ENCODE data around the gene PDE10A.
"Not testable (repeated sequence)": the region's sequence is repeated elsewhere in the genome, so short reads cannot be mapped to it uniquely, and the experiment has no call there.

The PDE10A gene

GRCh38 chr6:165611294-165611693 lies 51.7 kb downstream of the PDE10A start:
- Histone ChIP-seq H3K27ac (ENCODE audit: low read length) (no peak overlapping the region), H3K4me3 (ENCODE audit: low read depth in 1 of 2, low read length in 2 of 2) (no peak overlapping the region), H2AFZ (ENCODE audit: low read depth, low read length) (no peak overlapping the region), H3K27me3 (ENCODE audit: insufficient read depth, low read length, poor library complexity) (no peaks in the 10 kb centered on the region), H3K4me1 (ENCODE audit: insufficient read depth, low read length) (peaks cover 16% of the 10 kb centered on the region), H3K4me2 (ENCODE audit: insufficient read depth, low read length) (no peak overlapping the region), H3K9ac (ENCODE audit: low read depth, low read length) (no peak overlapping the region), H3K36me3 (ENCODE audit: insufficient read depth, low read length) (no peaks in the 10 kb centered on the region), H3K79me2 (ENCODE audit: insufficient read depth, low read length) (no peaks in the 10 kb centered on the region), H4K20me1 (ENCODE audit: insufficient read depth, low read length) (no peaks in the 10 kb centered on the region), H3K9me3 (ENCODE audit: insufficient read depth, low read length, severe bottlenecking) (no peaks in the 10 kb centered on the region)
- no peak for DNase-seq
- TF ChIP-seq, protein P1, sequence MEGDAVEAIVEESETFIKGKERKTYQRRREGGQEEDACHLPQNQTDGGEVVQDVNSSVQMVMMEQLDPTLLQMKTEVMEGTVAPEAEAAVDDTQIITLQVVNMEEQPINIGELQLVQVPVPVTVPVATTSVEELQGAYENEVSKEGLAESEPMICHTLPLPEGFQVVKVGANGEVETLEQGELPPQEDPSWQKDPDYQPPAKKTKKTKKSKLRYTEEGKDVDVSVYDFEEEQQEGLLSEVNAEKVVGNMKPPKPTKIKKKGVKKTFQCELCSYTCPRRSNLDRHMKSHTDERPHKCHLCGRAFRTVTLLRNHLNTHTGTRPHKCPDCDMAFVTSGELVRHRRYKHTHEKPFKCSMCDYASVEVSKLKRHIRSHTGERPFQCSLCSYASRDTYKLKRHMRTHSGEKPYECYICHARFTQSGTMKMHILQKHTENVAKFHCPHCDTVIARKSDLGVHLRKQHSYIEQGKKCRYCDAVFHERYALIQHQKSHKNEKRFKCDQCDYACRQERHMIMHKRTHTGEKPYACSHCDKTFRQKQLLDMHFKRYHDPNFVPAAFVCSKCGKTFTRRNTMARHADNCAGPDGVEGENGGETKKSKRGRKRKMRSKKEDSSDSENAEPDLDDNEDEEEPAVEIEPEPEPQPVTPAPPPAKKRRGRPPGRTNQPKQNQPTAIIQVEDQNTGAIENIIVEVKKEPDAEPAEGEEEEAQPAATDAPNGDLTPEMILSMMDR (IDR thresholded peaks at IDR 0.05; ENCODE audit: borderline replicate concordance, extremely low read depth, low read length, poor library complexity, severe bottlenecking) = no peak
- no peak for TF ChIP-seq EZH2 (IDR thresholded peaks at IDR 0.05; ENCODE audit: borderline replicate concordance, low read depth, low read length, severe bottlenecking)
- no peak for ATAC-seq (ENCODE audit: insufficient read depth, low read depth)

DNA sequence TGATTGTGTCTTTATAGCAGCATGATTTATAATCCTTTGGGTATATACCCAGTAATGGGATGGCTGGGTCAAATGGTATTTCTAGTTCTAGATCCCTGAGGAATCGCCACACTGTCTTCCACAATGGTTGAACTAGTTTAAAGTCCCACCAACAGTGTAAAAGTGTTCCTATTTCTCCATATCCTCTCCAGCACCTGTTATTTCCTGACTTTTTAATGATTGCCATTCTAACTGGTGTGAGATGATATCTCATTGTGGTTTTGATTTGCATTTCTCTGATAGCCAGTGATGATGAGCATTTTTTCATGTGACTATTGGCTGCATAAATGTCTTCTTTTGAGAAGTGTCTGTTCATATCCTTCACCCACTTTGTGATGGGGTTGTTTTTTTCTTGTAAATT lies 54.5 kb downstream of the PDE10A start:
- not testable (repeated sequence) for H3K9ac ChIP-seq (ENCODE audit: low read depth, low read length); H3K9me3 ChIP-seq (ENCODE audit: insufficient read depth, low read length, severe bottlenecking); DNase-seq; H3K27me3 ChIP-seq (ENCODE audit: insufficient read depth, low read length, poor library complexity); H3K79me2 ChIP-seq (ENCODE audit: insufficient read depth, low read length); H3K36me3 ChIP-seq (ENCODE audit: insufficient read depth, low read length); ATAC-seq (ENCODE audit: insufficient read depth, low read depth); H4K20me1 ChIP-seq (ENCODE audit: insufficient read depth, low read length); H3K4me3 ChIP-seq (ENCODE audit: low read depth in 1 of 2, low read length in 2 of 2); H2AFZ ChIP-seq (ENCODE audit: low read depth, low read length); H3K27ac ChIP-seq (ENCODE audit: low read length); H3K4me2 ChIP-seq (ENCODE audit: insufficient read depth, low read length)
- peaks cover 32% of the 10 kb centered on the region for H3K4me1 ChIP-seq (ENCODE audit: insufficient read depth, low read length)

DNA sequence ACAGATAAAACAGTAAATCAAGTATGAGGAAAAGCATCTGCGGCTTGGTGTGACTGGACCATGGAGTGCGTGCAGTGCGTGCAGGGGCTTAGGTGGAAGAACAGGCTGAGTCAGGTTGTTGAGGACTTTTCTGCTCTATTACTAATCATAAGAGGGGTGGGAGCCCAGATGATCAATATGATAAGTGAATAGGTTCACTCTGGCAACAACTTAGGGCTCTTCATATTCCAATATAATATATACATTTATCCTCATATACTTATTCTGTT lies 56.4 kb downstream of the PDE10A start:
- H3K27me3 ChIP-seq (ENCODE audit: insufficient read depth, low read length, poor library complexity) = no peaks in the 10 kb centered on the region
- DNase-seq (no peak), ATAC-seq (ENCODE audit: insufficient read depth, low read depth) (no peak)
- 0 out of 2 replicates have a peak overlapping the region, but pooled peaks have one; percentile 54 for H3K9ac ChIP-seq (ENCODE audit: low read depth, low read length)
- H3K9me3 ChIP-seq (ENCODE audit: insufficient read depth, low read length, severe bottlenecking) = no peaks in the 10 kb centered on the region
- TF ChIP-seq EZH2 (IDR thresholded peaks at IDR 0.05; ENCODE audit: borderline replicate concordance, low read depth, low read length, severe bottlenecking) = no peak
- TF ChIP-seq, protein P1 (IDR thresholded peaks at IDR 0.05; ENCODE audit: borderline replicate concordance, extremely low read depth, low read length, poor library complexity, severe bottlenecking) = no peak
- H3K27ac ChIP-seq (ENCODE audit: low read length) = peak overlapping the region; percentile 88
- H2AFZ ChIP-seq (ENCODE audit: low read depth, low read length) = no peak overlapping the region; the same call in 1 of the 2 replicates
- peaks cover 7% of the 10 kb centered on the region; the same call in 1 of the 2 replicates for H3K79me2 ChIP-seq (ENCODE audit: insufficient read depth, low read length)
- peaks cover 46% of the 10 kb centered on the region for H3K4me1 ChIP-seq (ENCODE audit: insufficient read depth, low read length)
- H3K4me2 ChIP-seq (ENCODE audit: insufficient read depth, low read length) = peak overlapping the region; percentile 56; the same call in 1 of the 2 replicates
- no peaks in the 10 kb centered on the region for H3K36me3 ChIP-seq (ENCODE audit: insufficient read depth, low read length)
- no peaks in the 10 kb centered on the region for H4K20me1 ChIP-seq (ENCODE audit: insufficient read depth, low read length)
- H3K4me3 ChIP-seq (ENCODE audit: low read depth in 1 of 2, low read length in 2 of 2) = no peak overlapping the region

- Histone ChIP-seq H2AFZ (ENCODE audit: low read depth, low read length) (peak overlapping the region; percentile 53), H3K27me3 (ENCODE audit: insufficient read depth, low read length, poor library complexity) (no peaks in the 10 kb centered on the region), H3K9me3 (ENCODE audit: insufficient read depth, low read length, severe bottlenecking) (no peaks in the 10 kb centered on the region), H4K20me1 (ENCODE audit: insufficient read depth, low read length) (no peaks in the 10 kb centered on the region), H3K4me3 (ENCODE audit: low read depth in 1 of 2, low read length in 2 of 2) (peak overlapping the region in 1 of 2 experiments; percentile 46; a peak in 2 of 4 replicates), H3K4me2 (ENCODE audit: insufficient read depth, low read length) (peak overlapping the region; percentile 56), H3K4me1 (ENCODE audit: insufficient read depth, low read length) (peaks cover 46% of the 10 kb centered on the region), H3K36me3 (ENCODE audit: insufficient read depth, low read length) (no peaks in the 10 kb centered on the region), H3K9ac (ENCODE audit: low read depth, low read length) (peak overlapping the region; percentile 54), H3K79me2 (ENCODE audit: insufficient read depth, low read length) (peaks cover 7% of the 10 kb centered on the region; the same call in 1 of the 2 replicates), H3K27ac (ENCODE audit: low read length) (peak overlapping the region; percentile 88)
- DNase-seq = peak; percentile 35
- TF ChIP-seq, protein P1 (IDR thresholded peaks at IDR 0.05; ENCODE audit: borderline replicate concordance, extremely low read depth, low read length, poor library complexity, severe bottlenecking) = no peak
- no peak for TF ChIP-seq EZH2 (IDR thresholded peaks at IDR 0.05; ENCODE audit: borderline replicate concordance, low read depth, low read length, severe bottlenecking)
- ATAC-seq (ENCODE audit: insufficient read depth, low read depth) = peak; percentile 57
Measured at GRCh38 chr6:165605901-165606739, 56.9 kb downstream of the PDE10A start.

Data from DND-41 (cell line).